WTC11 (cell line): ENCODE data around the gene ITPR3. TPM values are rescaled to one million over a fixed set of nuclear protein-coding genes. Genes with fewer than 3 reads are reported as not detected.

Experiments
- ATAC-seq: fragments of 200-7000 bp; cut with Tn5 transposase; 2 replicates; pipeline ENCODE4 v1.10.0; 2021; ENCODE audit warnings: mild to moderate bottlenecking, moderate library complexity
- CTCF ChIA-PET: fragments of 300-600 bp; sonication (Branson Sonifier 250); formaldehyde crosslinking; loops from one replicate; lab custom pipeline; 2021; ENCODE audit warnings: antibody characterized with exemption; lab: Charles Lee
- POLR2A ChIA-PET: fragments of 350-600 bp; sonication (Branson Sonifier 250); formaldehyde crosslinking; loops from one replicate; lab custom pipeline; 2021; ENCODE audit warnings: antibody characterized with exemption; lab: Charles Lee
- DNase-seq: peaks from one replicate; pipeline ENCODE4 v3.0.0; 2021; ENCODE audit warnings: low spot score
- H3K27ac Mint-ChIP-seq: 2 replicates; pipeline ENCODE4 v1.8.0; 2021; ENCODE audit warnings: mixed read lengths
- H3K27me3 Mint-ChIP-seq: 2 replicates; pipeline ENCODE4 v1.8.0; 2021; ENCODE audit warnings: low read depth, mild to moderate bottlenecking, moderate library complexity, mixed read lengths
- H3K36me3 Mint-ChIP-seq: 2 replicates; pipeline ENCODE4 v1.8.0; 2021; ENCODE audit warnings: mixed read lengths
- H3K4me1 Mint-ChIP-seq: 2 replicates; pipeline ENCODE4 v1.8.0; 2022; ENCODE audit warnings: mixed read lengths
- H3K4me3 Mint-ChIP-seq: 2 replicates; pipeline ENCODE4 v1.8.0; 2021; ENCODE audit warnings: mild to moderate bottlenecking, moderate library complexity, mixed read lengths
- H3K9me3 Mint-ChIP-seq: 2 replicates; pipeline ENCODE4 v1.8.0; 2021; ENCODE audit warnings: mixed read lengths
- CREB1 ChIP-seq: sonication (generic); formaldehyde crosslinking; IDR thresholded peaks from 2 replicates; pipeline ENCODE4 v1.8.0; 2023; ENCODE audit warnings: mild to moderate bottlenecking, missing genetic modification reagents
- CREM ChIP-seq: sonication (generic); formaldehyde crosslinking; IDR thresholded peaks from 2 replicates; pipeline ENCODE4 v1.8.1; 2022; ENCODE audit warnings: mild to moderate bottlenecking, missing genetic modification reagents, moderate library complexity
- ELF4 ChIP-seq: sonication (generic); formaldehyde crosslinking; IDR thresholded peaks from 2 replicates; pipeline ENCODE4 v1.8.1; 2022; ENCODE audit warnings: low read depth, mild to moderate bottlenecking, moderate library complexity, missing genetic modification reagents
- ETV6 ChIP-seq: sonication (generic); formaldehyde crosslinking; IDR thresholded peaks from 2 replicates; pipeline ENCODE4 v1.8.1; 2022; ENCODE audit warnings: mild to moderate bottlenecking, missing genetic modification reagents
- FOXJ3 ChIP-seq: sonication (generic); formaldehyde crosslinking; IDR thresholded peaks from 2 replicates; pipeline ENCODE4 v1.9.0; 2021; ENCODE audit warnings: missing genetic modification reagents, mild to moderate bottlenecking, borderline replicate concordance
- JUN ChIP-seq: sonication (generic); formaldehyde crosslinking; IDR thresholded peaks from 2 replicates; pipeline ENCODE4 v1.8.0; 2023; ENCODE audit warnings: mild to moderate bottlenecking, missing genetic modification reagents
- KAT7 ChIP-seq: sonication (generic); formaldehyde crosslinking; IDR thresholded peaks from 2 replicates; pipeline ENCODE4 v1.8.1; 2023; ENCODE audit warnings: missing genetic modification reagents, mild to moderate bottlenecking, borderline replicate concordance
- MXD4 ChIP-seq: fragments of 250-450 bp; sonication (Bioruptor Pico); IDR thresholded peaks from 2 replicates; pipeline ENCODE4 v1.8.0; 2021; ENCODE audit warnings: mild to moderate bottlenecking, moderate library complexity, borderline replicate concordance
- NFATC4 ChIP-seq: fragments of 250-450 bp; sonication (Bioruptor Pico); IDR thresholded peaks from 2 replicates; pipeline ENCODE4 v1.9.0; 2021; ENCODE audit warnings: mild to moderate bottlenecking
- NR1H2 ChIP-seq: sonication (generic); formaldehyde crosslinking; IDR thresholded peaks from 2 replicates; pipeline ENCODE4 v1.9.0; 2021; ENCODE audit warnings: mild to moderate bottlenecking, moderate library complexity, missing genetic modification reagents
- NR2C2 ChIP-seq: sonication (generic); formaldehyde crosslinking; IDR thresholded peaks from 2 replicates; pipeline ENCODE4 v1.8.0; 2022; ENCODE audit warnings: mild to moderate bottlenecking, missing genetic modification reagents
- RELA ChIP-seq: sonication (generic); formaldehyde crosslinking; IDR thresholded peaks from 2 replicates; pipeline ENCODE4 v1.8.1; 2022; ENCODE audit warnings: missing genetic modification reagents, mild to moderate bottlenecking, borderline replicate concordance
- SMAD3 ChIP-seq: sonication (generic); formaldehyde crosslinking; IDR thresholded peaks from 2 replicates; pipeline ENCODE4 v1.8.0; 2022; ENCODE audit warnings: missing genetic modification reagents, mild to moderate bottlenecking, borderline replicate concordance
- ZBTB21 ChIP-seq: sonication (generic); formaldehyde crosslinking; IDR thresholded peaks from 2 replicates; pipeline ENCODE4 v1.8.1; 2023; ENCODE audit warnings: mild to moderate bottlenecking, missing genetic modification reagents, borderline replicate concordance
- ZNF263 ChIP-seq: sonication (generic); formaldehyde crosslinking; IDR thresholded peaks from 2 replicates; pipeline ENCODE4 v1.8.1; 2022; ENCODE audit warnings: low read depth, mild to moderate bottlenecking, moderate library complexity, missing genetic modification reagents
- total RNA-seq: library from RNA; stranded (reverse); gene quantifications from 3 replicates; pipeline ENCODE4 v1.2.3, GENCODE V29; 2021
- TF ChIP-seq, protein P1 (sequence below): fragments of 250-450 bp; sonication (Bioruptor Pico); conservative IDR thresholded peaks from 2 replicates; pipeline ENCODE4 v1.9.0; 2021; ENCODE audit warnings: mild to moderate bottlenecking
- TF ChIP-seq, protein P2 (sequence below): fragments of 250-450 bp; sonication (Bioruptor Pico); IDR thresholded peaks from 2 replicates; pipeline ENCODE4 v1.9.0; 2021; ENCODE audit warnings: mild to moderate bottlenecking
- TF ChIP-seq, protein P3 (sequence below): sonication (generic); formaldehyde crosslinking; IDR thresholded peaks from 2 replicates; pipeline ENCODE4 v1.8.1; 2022; ENCODE audit warnings: low read depth, mild to moderate bottlenecking, moderate library complexity, missing genetic modification reagents, borderline replicate concordance
- TF ChIP-seq, protein P4 (sequence below): sonication (generic); formaldehyde crosslinking; IDR thresholded peaks from 2 replicates; pipeline ENCODE4 v1.8.1; 2023; ENCODE audit warnings: mild to moderate bottlenecking, missing genetic modification reagents

Gene ITPR3
- total RNA-seq, 1 experiment from 2014 or later = 47.3 TPM

DNA sequence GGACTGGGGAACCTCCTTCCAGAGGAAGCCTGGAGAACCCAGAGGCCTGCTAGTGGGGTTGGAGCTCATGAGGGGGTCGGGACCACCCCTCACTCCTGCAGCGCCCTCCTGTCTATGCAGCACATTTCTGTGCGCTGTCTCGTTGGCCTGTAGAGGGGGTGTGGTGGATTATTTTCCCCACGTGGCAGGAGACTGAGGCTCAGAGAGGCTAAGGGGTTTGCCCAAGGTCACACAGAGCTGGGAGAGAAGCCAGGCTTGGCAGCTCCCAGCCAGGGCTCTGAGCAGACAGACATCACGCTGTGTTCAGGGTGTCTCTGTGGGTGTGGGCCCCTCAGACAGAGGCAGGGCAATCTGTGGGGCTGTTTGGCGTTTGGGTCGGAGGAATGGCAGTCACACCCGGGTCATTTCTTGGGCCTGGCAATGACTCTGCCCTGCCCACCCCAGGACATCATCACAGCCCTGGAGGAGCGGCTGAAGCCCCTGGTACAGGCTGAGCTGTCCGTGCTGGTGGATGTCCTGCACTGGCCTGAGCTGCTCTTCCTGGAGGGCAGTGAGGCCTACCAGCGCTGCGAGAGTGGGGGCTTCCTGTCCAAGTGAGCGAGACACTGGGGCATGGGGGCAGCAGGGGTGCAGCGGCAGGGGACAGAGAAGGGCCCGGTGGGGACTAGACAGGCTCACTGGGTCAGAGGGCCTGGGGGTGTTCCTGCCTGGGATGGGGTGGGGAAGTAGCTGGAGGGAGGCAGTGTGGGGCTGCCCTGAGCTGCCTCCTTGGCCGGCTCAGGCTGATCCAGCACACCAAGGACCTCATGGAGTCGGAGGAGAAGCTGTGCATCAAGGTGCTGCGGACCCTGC lies 62.7 kb downstream of the ITPR3 start:
- Mint-ChIP-seq H3K27me3 (no peaks in the 10 kb centered on the region), H3K4me3 (no peak overlapping the region), H3K9me3 (no peaks in the 10 kb centered on the region), H3K4me1 (no peaks in the 10 kb centered on the region), H3K36me3 (peaks cover 55% of the 10 kb centered on the region), H3K27ac (no peak overlapping the region)
- DNase-seq = no peak
- ChIA-PET CTCF (interaction anchor here (0.8 to 2.8 kb wide), 2 partner anchors 17 to 19 kb away, joined by 3 to 9 read pairs; no protein-coding TSS in a partner anchor), POLR2A (no interaction called here)
- no peak for ATAC-seq
- TF ChIP-seq, protein P1, sequence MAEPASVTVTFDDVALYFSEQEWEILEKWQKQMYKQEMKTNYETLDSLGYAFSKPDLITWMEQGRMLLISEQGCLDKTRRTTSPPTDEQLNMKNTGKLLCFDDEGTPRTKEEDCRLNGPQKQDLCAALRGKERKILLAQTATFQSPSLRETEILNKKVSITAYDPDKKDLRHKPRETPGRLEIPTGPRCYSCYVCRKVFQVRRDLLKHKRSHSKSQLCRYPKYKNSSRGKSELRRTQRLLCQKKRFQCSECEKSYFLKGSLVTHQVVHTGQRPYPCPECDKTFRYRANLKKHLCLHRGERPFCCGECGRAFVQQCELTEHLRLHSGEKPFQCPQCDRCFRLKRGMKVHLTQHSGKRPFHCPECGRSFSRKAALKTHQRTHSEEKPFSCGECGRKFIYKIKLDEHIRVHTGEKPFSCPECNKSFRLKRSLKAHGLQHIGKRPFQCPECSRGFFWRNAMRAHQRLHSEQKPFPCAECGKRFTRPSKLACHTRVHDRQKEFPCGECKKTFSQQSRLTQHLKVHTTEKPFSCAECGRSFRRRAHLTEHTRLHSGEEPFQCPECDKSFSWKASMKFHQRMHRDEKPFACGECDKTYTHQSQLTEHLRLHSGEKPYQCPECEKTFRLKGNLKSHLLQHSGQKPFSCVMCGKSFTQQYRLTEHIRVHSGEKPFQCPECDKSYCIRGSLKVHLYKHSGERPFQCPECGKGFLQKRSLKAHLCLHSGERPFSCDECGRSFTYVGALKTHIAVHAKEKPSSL (CRISPR knock-in tag) = no peak
- no peak for TF ChIP-seq MXD4
- TF ChIP-seq JUN (CRISPR knock-in tag) = no peak
- no peak for TF ChIP-seq ELF4
- TF ChIP-seq ZBTB21 (CRISPR knock-in tag) = no peak
- no peak for TF ChIP-seq FOXJ3
- TF ChIP-seq CREB1 (CRISPR knock-in tag) = no peak
- TF ChIP-seq NR2C2 = no peak
- TF ChIP-seq CREM (CRISPR knock-in tag) = no peak

DNA sequence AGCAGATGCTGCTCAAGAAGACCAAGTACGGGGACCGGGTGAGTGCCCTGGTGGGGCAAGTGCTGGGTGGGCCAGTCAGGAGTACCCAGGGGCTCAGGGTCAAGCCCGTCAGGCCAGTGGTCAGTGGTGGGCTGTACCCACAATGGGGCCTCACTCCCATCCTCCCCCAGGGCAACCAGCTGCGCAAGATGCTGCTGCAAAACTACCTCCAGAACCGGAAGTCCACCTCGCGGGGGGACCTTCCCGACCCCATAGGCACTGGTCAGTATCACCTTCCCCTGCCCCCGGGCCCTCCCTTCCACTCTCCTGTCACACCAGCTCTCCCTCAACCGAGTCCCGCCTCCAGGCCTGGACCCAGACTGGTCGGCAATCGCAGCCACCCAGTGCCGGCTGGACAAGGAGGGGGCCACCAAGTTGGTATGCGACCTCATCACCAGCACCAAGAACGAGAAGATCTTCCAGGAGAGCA lies 63.3 kb downstream of the ITPR3 start:
- CTCF ChIA-PET = interaction anchor here (2.8 kb wide), 1 partner anchor 16 kb away, joined by 9 read pairs; no protein-coding TSS in a partner anchor
- no peaks in the 10 kb centered on the region for H3K4me1 Mint-ChIP-seq
- POLR2A ChIA-PET = no interaction called here
- H3K27me3 Mint-ChIP-seq = no peaks in the 10 kb centered on the region
- DNase-seq = no peak
- no peak for TF ChIP-seq FOXJ3
- TF ChIP-seq KAT7 (CRISPR knock-in tag) = no peak
- no peak for TF ChIP-seq ZBTB21 (CRISPR knock-in tag)
- TF ChIP-seq NR1H2 (CRISPR knock-in tag) = no peak
- no peak for TF ChIP-seq SMAD3 (CRISPR knock-in tag)
- H3K9me3 Mint-ChIP-seq = no peaks in the 10 kb centered on the region
- ATAC-seq = no peak
- H3K4me3 Mint-ChIP-seq = no peak overlapping the region
- H3K36me3 Mint-ChIP-seq = peaks cover 58% of the 10 kb centered on the region
- H3K27ac Mint-ChIP-seq = no peak overlapping the region

DNA sequence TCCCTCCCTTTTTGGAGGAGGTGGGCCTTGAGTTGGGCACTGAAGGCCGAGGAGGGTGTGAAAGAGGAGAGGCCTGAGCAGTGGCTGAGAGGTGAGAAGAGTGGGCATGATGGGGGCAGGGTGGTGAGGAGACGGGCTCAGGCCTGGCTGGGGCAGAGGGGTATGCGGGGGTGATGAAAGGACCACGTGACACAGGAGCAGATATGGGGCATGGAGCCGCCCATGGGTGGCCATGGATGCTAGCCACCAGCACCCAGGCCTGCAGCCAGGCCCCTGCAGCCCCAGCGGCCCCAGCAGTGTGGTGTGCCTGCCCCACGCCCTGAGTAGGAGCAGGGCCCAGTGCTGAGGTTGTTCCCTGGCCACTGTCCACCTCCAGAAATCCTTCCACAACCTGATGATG lies 63.9 kb downstream of the ITPR3 start:
- ChIA-PET CTCF (no interaction called here), POLR2A (no interaction called here)
- TF ChIP-seq ZNF263 (no peak), RELA (no peak)
- TF ChIP-seq, protein P2, sequence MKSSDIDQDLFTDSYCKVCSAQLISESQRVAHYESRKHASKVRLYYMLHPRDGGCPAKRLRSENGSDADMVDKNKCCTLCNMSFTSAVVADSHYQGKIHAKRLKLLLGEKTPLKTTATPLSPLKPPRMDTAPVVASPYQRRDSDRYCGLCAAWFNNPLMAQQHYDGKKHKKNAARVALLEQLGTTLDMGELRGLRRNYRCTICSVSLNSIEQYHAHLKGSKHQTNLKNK = no peak
- DNase-seq (no peak), ATAC-seq (no peak)
- Mint-ChIP-seq H3K9me3 (no peaks in the 10 kb centered on the region), H3K27me3 (no peaks in the 10 kb centered on the region), H3K27ac (no peak overlapping the region), H3K36me3 (peaks cover 59% of the 10 kb centered on the region), H3K4me3 (no peak overlapping the region), H3K4me1 (no peaks in the 10 kb centered on the region)

DNA sequence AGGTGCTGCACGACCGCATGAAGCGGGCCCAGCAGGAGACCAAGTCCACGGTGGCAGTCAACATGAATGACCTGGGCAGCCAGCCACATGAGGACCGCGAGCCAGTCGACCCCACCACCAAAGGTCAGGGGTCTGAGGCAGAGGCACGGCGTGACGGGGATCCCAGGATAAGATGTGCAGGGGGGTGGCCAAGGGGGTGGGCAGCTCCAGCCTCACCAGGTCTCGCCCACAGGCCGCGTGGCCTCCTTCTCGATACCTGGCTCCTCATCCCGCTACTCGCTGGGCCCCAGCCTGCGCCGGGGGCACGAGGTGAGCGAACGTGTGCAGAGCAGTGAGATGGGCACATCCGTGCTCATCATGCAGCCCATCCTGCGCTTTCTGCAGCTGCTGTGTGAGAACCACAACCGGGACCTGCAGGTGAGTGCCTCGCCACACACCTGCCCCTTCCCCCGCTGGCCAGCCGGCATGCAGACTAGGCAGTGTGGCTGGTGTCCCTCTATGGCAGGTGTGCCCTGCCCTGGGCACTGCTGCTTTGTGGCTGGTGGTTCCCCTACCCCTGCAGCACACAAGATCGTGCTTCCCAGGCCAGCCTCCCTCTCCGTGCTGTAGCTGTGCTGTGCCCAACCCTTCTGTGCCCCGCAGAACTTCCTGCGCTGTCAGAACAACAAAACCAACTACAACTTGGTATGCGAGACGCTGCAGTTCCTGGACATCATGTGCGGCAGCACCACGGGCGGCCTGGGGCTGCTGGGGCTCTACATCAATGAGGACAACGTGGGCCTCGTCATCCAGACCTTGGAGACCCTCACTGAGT lies 64.5 kb downstream of the ITPR3 start:
- TF ChIP-seq, protein P3, sequence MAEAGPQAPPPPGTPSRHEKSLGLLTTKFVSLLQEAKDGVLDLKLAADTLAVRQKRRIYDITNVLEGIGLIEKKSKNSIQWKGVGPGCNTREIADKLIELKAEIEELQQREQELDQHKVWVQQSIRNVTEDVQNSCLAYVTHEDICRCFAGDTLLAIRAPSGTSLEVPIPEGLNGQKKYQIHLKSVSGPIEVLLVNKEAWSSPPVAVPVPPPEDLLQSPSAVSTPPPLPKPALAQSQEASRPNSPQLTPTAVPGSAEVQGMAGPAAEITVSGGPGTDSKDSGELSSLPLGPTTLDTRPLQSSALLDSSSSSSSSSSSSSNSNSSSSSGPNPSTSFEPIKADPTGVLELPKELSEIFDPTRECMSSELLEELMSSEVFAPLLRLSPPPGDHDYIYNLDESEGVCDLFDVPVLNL (CRISPR knock-in tag) = no peak
- TF ChIP-seq ETV6 = no peak
- TF ChIP-seq, protein P2 = no peak
- TF ChIP-seq, protein P4, sequence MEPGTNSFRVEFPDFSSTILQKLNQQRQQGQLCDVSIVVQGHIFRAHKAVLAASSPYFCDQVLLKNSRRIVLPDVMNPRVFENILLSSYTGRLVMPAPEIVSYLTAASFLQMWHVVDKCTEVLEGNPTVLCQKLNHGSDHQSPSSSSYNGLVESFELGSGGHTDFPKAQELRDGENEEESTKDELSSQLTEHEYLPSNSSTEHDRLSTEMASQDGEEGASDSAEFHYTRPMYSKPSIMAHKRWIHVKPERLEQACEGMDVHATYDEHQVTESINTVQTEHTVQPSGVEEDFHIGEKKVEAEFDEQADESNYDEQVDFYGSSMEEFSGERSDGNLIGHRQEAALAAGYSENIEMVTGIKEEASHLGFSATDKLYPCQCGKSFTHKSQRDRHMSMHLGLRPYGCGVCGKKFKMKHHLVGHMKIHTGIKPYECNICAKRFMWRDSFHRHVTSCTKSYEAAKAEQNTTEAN (CRISPR knock-in tag) = no peak
- no peak for TF ChIP-seq NFATC4 (CRISPR knock-in tag)
- ChIA-PET POLR2A (no interaction called here), CTCF (no interaction called here)
- Mint-ChIP-seq H3K36me3 (peaks cover 55% of the 10 kb centered on the region), H3K4me1 (no peaks in the 10 kb centered on the region), H3K4me3 (no peak overlapping the region), H3K27me3 (no peaks in the 10 kb centered on the region), H3K27ac (no peak overlapping the region), H3K9me3 (no peaks in the 10 kb centered on the region)
- DNase-seq = no peak
- no peak for ATAC-seq
